EH (cell line): ENCODE results near the gene EFCAB5.
"Not testable (repeated sequence)": the region's sequence is repeated elsewhere in the genome, so short reads cannot be mapped to it uniquely, and the experiment has no call there.

ENCODE experiments used
- DNase-seq: peaks from one replicate; pipeline ENCODE4 v3.0.0-alpha.2; 2015; ENCODE audit warnings: low read depth

EFCAB5 gene

GRCh38 chr17:30095507-30096244 is 154.2 kb downstream of the EFCAB5 start:
- DNase-seq = peak; percentile 80

- DNase-seq = no peak
Measured at GRCh38 chr17:30101686-30102390, 160.4 kb downstream of the EFCAB5 start.

- no peak for DNase-seq
Measured at GRCh38 chr17:30103921-30104320, 162.5 kb downstream of the EFCAB5 start.

- peak; percentile 84 for DNase-seq
Measured at GRCh38 chr17:30104575-30105339, 163.3 kb downstream of the EFCAB5 start.

- no peak for DNase-seq
Measured at GRCh38 chr17:30112794-30113193, 171.4 kb downstream of the EFCAB5 start.

DNA sequence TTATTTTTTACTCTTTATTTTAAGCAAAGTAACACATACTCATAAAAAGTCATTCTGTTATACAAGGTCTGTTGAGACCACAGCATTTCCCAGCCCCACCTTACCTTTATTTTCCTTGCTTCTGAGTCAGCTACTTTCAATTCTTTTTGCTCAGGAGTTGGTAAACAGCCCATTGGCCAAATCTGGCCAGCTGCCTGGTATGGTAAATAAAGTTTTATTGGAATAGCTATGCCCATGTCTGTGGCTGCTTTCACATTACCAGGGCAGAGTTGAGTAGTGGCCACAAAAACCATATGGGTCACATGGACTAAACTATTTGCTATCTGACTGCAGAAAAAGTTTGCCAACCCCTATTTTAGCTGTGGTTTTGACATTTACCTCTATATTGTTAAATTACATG is 171.8 kb downstream of the EFCAB5 start:
- peak; percentile 50 for DNase-seq

- DNase-seq = no peak
Measured at GRCh38 chr17:30116345-30116660, 174.9 kb downstream of the EFCAB5 start.

DNA sequence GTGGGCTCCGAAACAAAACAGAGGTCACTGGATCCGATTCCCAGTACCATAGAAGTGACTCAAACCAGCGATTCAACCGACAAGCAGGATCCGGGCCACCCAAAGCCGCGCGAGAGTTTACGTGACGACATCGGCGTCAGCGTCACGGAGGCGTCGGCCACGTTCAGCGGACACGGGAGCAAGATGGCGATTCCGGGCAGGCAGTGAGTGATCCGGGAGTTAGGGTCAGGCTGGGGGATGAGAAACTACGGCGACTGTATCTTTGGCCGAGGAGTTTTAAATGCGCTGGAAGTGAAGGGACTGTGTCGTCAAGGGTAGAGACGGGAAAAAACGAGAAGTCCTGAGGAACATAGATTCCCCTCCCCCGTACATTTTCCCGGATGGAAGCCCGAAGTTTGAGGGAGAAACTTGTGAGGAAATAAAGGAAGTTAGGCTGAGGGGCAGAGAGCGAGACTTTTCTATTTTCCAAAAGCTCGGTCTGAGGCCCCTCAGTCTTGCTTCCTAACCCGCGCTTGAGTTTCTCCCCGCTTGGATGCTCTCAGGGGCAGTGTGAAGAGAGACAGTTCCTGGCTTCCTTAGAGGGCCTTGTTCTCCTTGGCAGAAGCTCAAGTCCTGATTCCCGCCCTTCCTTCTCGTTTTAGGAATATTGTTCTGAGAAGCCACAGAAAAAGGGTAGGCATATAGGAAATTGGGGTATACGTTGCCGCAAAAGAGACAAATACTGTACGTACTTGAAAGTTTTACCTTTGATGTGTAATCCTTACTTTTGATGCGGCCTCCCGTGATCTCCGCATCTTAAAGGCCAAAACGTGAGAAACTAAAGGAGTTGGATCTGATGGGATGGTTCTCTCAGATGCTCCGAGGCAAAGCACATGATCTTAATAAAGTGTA is 175.5 kb downstream of the EFCAB5 start, which contains the start of gene NSRP1:
TSS of gene NSRP1 (plus strand) at position 156 of the 891 bp plus-strand sequence. CDS start at position 184, 28 bp downstream.
- DNase-seq = peak; percentile 95

- DNase-seq = peak; percentile 29
Measured at GRCh38 chr17:30117675-30118081, 176.2 kb downstream of the EFCAB5 start.

- not testable (repeated sequence) for DNase-seq
Measured at GRCh38 chr17:30118635-30119034, 177.2 kb downstream of the EFCAB5 start.

GRCh38 chr17:30124273-30124796 is 182.9 kb downstream of the EFCAB5 start:
- DNase-seq = no peak

DNA sequence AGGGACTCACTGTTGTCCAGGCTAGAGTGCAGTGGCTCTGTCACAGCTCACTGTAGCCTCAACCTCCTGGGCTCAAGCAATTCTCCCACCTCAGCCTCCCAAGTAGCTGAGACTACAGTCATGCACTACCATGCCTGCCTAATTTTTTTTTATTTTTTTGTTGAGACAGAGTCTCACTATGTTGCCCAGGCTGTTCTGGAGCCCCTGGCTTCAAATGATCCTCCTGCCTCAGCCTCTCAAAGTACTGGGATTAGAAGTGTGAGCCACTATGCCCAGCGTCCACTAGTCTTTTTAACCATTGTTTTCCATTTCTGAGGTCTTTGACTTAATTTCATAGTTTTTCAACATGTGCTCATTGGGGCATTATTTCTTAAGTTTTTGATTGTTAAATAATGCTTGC is 188.7 kb downstream of the EFCAB5 start:
- DNase-seq = no peak

DNA sequence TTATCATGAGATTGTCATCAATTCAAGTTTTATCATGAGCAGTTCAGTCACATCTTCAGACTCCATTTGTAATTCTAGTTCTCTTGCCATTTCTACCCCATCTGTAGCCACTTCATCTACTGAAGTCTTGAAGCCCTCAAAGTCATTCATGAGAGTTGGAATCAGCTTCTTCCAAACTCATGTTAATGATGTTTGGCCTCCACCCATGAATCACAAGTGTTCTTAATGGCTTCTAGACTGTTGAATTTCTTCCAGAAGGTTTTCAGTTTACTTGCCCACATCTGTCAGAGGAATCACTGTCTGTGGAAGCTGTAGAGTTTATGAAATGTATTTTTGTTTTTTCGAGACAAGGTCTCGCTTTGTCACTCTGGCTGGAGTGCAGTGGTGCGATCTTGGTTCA is 191.2 kb downstream of the EFCAB5 start:
- no peak for DNase-seq

- no peak for DNase-seq
Measured at GRCh38 chr17:30133197-30133596, 191.8 kb downstream of the EFCAB5 start.

DNA sequence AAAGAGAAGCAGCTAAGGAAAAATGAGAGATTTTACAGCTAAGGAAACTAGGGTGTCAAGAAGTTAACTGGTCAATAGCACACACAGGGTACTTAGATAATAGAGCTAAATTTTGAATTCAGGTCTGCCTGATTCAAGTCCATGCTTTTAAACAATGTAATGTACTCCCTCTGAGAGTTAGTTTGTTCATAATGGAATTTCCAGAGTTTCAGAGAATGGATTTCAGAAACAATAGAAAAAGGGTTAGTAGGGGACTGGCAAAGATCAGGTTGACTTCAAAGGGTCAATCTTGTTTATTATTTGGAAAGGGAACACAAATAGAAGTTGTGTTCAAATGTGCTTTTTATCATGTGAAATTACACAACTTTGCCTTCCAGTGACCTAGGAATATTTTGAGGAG is 193.1 kb downstream of the EFCAB5 start:
- no peak for DNase-seq

DNA sequence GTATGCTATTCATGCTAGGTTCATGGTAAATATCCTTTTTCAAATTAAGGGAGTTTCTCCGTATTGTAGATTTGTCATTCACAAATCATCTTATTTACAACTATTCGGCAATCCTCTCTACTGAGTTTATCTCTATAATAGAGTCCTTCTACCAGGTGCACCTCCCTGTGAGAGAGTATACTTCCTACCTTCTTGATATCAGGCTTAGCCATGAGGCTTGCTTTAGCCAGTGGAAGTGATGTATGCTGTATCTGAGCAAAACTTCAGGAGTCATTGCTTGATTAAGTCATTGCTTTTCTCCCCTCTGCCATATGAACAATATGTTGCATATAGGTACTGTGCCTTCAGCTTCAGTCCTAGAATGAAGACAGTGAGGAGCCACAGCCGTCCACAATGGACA is 195.7 kb downstream of the EFCAB5 start:
- DNase-seq = no peak

DNA sequence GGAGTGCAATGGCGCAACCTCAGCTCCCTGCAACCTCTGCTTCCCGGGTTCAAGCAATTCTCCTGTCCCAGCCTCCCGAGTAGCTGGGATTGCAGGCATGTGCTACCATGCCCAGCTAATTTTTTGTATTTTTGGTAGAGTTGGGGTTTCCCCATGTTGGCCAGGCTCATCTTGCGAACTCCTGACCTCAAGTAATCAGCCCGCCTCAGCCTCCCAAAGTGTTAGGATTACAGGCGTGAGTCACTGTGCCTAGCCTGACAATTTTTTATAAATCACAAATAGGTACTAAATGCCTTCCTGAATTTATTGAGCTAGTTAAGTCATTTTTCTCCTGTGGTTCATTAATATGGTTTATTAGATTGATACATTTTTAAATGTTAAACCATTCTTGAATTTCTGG is 206.4 kb downstream of the EFCAB5 start:
- peak; percentile 16 for DNase-seq

DNA sequence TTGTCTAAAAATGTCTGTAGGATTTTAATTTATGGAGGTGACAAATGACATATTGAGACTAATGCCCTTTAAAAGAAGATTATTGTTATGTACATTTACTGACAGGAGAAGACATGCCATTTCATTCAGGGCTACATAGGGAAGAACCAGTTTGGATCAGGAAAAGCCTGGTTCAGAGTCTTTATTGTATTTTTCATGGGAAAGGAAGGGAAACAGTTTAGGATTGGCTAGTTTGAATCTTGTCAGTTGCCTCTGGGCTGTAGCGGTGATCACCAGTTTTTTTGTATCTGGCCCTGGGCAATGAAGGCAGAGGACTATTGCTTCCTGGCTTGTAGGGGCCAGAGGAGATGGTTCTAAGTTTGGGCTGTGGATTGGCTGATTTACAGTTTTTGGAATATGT is 206.9 kb downstream of the EFCAB5 start:
- DNase-seq = no peak

DNA sequence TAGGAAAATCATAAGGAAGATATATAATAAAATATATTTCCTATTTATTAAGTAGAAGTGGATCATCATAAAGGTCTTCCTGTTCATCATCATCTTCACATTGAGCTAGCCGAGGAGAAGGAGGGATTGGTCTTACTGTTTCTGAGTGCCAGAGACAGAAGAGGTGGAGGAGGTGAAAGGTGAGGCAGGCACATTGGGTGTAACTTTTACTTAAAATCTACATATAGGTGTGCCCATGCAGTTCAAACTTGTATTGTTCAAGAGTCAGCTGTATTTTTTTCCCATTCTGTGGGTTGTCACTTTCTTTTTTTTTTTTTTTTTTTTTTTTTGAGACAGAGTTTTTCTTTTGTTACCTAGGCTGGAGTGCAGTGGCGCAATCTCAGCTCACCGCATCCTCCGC is 210.0 kb downstream of the EFCAB5 start:
- no peak for DNase-seq

DNA sequence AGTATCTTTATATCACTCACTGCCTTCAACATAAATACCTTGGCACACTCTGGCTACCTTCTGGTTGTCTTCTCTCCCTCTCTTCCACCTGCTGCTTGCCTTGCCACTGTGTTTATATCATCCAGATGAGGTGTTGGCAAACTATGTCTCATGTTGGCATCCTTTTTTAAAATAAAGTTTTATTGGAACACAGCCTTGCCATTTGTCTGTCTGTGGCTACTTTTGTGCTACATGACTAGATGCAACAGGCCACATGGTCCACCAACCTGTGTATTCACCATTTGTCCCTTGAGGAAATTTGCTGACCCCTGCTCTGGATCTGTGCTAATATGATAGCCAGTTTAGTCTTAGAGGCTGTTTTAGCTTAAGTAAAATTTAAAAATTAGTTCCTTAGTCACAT is 212.0 kb downstream of the EFCAB5 start:
- DNase-seq = no peak

GRCh38 chr17:30155389-30155788 is 214.0 kb downstream of the EFCAB5 start:
- no peak for DNase-seq
